ENCODE results near the gene ALOXE3. TPM values are rescaled to one million over a fixed set of nuclear protein-coding genes. Genes with fewer than 3 reads are reported as not detected.

ALOXE3 gene
- 1 to 10 TPM in 1 of 4 donors, under 1 TPM in 1, not detected in 2; 0.13 to 1.6 TPM for polyA plus RNA-seq
- long read RNA-seq, donor 1 = 0 reads
- long read RNA-seq, donor 2 = 0 reads
- long read RNA-seq, donor 3 = 0 reads
- long read RNA-seq, donor 4 = 0 reads
- long read RNA-seq, donor 5 = 0 reads
- long read RNA-seq, donor 6 = 0 reads
- long read RNA-seq, donor 7 = 0 reads
- long read RNA-seq, donor 8 = 0 reads
- long read RNA-seq, donor 9 = 0 reads
- long read RNA-seq, donor 10 = 0 reads

- FAIRE-seq = no peak
- 1 to 2% (median 2%) methylated on average over 29 to 33 of the region's 33 CpGs for WGBS, 3 donors
- H3K27me3 ChIP-seq (ENCODE audit: control insufficient read depth in 3 of 3, insufficient read depth in 3 of 3, low read length in 3 of 3) = peaks cover 4 to 75% (median 21%) of the 10 kb centered on the region in 3 donors
- no peaks in the 10 kb centered on the region for H3K36me3 ChIP-seq (ENCODE audit: control insufficient read depth in 3 of 3, insufficient read depth in 2 of 3, low read depth in 1 of 3, low read length in 3 of 3)
- peak within 1 kb of the TSS in 2 of 3 donors; percentile 36 to 76 for H3K4me3 ChIP-seq (ENCODE audit: low read depth in 1 of 3, low read length in 3 of 3)
- peak within 1 kb of the TSS; percentile 51 to 88 (median 67) for H3K27ac ChIP-seq (ENCODE audit: low read depth in 1 of 3, low read length in 2 of 3)
- no peaks in the 10 kb centered on the region for H3K9me3 ChIP-seq (ENCODE audit: control insufficient read depth in 2 of 2, insufficient read depth in 1 of 2, low read depth in 1 of 2, low read length in 1 of 2)
- peaks cover 12 to 48% (median 12%) of the 10 kb centered on the region in 3 donors for H3K4me1 ChIP-seq (ENCODE audit: control insufficient read depth in 3 of 3, insufficient read depth in 2 of 3, low read depth in 1 of 3, low read length in 2 of 3)
- DNase-seq = peak; percentile 86
Observed at GRCh38 chr17:8117980-8118768, at the start of gene ALOXE3. ALOXE3 (minus strand) TSS chr17:8118514; CDS start chr17:8117990, 524 bp downstream.

DNA sequence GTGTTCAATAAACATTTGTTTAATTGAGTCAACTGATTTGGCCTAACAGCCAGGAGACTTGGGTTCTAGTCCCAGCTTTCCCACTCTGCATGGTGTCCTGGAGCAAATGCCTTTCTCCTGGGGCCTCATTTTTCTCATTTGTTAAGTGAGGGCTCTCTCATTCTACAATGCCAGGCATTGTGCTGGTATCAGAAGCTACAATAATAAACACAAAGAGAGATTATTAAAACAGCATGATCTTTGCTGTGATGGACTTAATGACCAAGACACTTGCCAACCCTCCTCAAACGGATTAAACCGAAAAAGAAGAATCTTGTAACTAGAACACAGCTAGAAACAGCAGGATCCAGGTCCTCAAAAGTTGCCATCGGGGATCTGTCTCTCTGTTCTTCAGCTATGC is 49.2 kb upstream of the ALOXE3 start:
- Histone ChIP-seq H3K9me3 (ENCODE audit: control insufficient read depth in 2 of 2, insufficient read depth in 1 of 2, low read depth in 1 of 2, low read length in 1 of 2) (no peaks in the 10 kb centered on the region), H3K36me3 (ENCODE audit: control insufficient read depth in 3 of 3, insufficient read depth in 2 of 3, low read depth in 1 of 3, low read length in 3 of 3) (no peaks in the 10 kb centered on the region), H3K27me3 (ENCODE audit: control insufficient read depth in 3 of 3, insufficient read depth in 3 of 3, low read length in 3 of 3) (no peaks in the 10 kb centered on the region), H3K27ac (ENCODE audit: low read depth in 1 of 3, low read length in 2 of 3) (no peak overlapping the region), H3K4me1 (ENCODE audit: control insufficient read depth in 3 of 3, insufficient read depth in 2 of 3, low read depth in 1 of 3, low read length in 2 of 3) (peaks cover 3 to 19% (median 10%) of the 10 kb centered on the region in 3 donors), H3K4me3 (ENCODE audit: low read depth in 1 of 3, low read length in 3 of 3) (no peak overlapping the region)
- FAIRE-seq (no peak), DNase-seq (no peak)
- WGBS, 3 donors = 71 to 84% (median 79%) methylated on average over 3 of the region's 3 CpGs

GRCh38 chr17:8166731-8167130 is 48.4 kb upstream of the ALOXE3 start:
- Histone ChIP-seq H3K27me3 (ENCODE audit: control insufficient read depth in 3 of 3, insufficient read depth in 3 of 3, low read length in 3 of 3) (no peaks in the 10 kb centered on the region), H3K4me3 (ENCODE audit: low read depth in 1 of 3, low read length in 3 of 3) (no peak overlapping the region), H3K36me3 (ENCODE audit: control insufficient read depth in 3 of 3, insufficient read depth in 2 of 3, low read depth in 1 of 3, low read length in 3 of 3) (peaks cover 0 to 6% (median 0%) of the 10 kb centered on the region in 3 donors), H3K27ac (ENCODE audit: low read depth in 1 of 3, low read length in 2 of 3) (no peak overlapping the region), H3K4me1 (ENCODE audit: control insufficient read depth in 3 of 3, insufficient read depth in 2 of 3, low read depth in 1 of 3, low read length in 2 of 3) (peaks cover 3 to 22% (median 11%) of the 10 kb centered on the region in 3 donors), H3K9me3 (ENCODE audit: control insufficient read depth in 2 of 2, insufficient read depth in 1 of 2, low read depth in 1 of 2, low read length in 1 of 2) (no peaks in the 10 kb centered on the region)
- no peak for DNase-seq
- WGBS, 3 donors = 94 to 95% (median 94%) methylated on average over 6 of the region's 6 CpGs
- no peak for FAIRE-seq

DNA sequence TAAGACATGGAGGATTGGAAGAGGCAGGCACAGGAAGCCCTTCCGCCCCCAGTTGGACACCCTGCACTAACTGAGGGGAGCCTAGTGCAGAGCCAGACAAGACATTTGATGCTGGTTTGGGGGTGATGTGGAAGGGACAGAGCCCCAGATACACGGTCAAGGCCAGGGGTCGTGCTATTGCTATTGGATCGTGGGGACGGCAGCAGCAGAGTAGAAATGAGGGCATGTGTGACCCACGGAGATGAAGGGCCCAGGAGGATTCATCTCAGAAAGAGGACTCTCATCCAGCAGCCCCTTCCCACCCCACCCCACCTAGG is 46.5 kb upstream of the ALOXE3 start:
- Histone ChIP-seq H3K9me3 (ENCODE audit: control insufficient read depth in 2 of 2, insufficient read depth in 1 of 2, low read depth in 1 of 2, low read length in 1 of 2) (no peaks in the 10 kb centered on the region), H3K36me3 (ENCODE audit: control insufficient read depth in 3 of 3, insufficient read depth in 2 of 3, low read depth in 1 of 3, low read length in 3 of 3) (peaks cover 0 to 23% (median 2%) of the 10 kb centered on the region in 3 donors), H3K27ac (ENCODE audit: low read depth in 1 of 3, low read length in 2 of 3) (peak overlapping the region in 2 of 3 donors; percentile 93 to 94), H3K27me3 (ENCODE audit: control insufficient read depth in 3 of 3, insufficient read depth in 3 of 3, low read length in 3 of 3) (no peaks in the 10 kb centered on the region), H3K4me1 (ENCODE audit: control insufficient read depth in 3 of 3, insufficient read depth in 2 of 3, low read depth in 1 of 3, low read length in 2 of 3) (peaks cover 6 to 37% (median 15%) of the 10 kb centered on the region in 3 donors), H3K4me3 (ENCODE audit: low read depth in 1 of 3, low read length in 3 of 3) (no peak overlapping the region)
- no peak for DNase-seq
- no peak for FAIRE-seq
- 66 to 79% (median 74%) methylated on average over 6 of the region's 6 CpGs for WGBS, 3 donors

GRCh38 chr17:8163978-8164814 is 45.9 kb upstream of the ALOXE3 start:
- H3K4me3 ChIP-seq (ENCODE audit: low read depth in 1 of 3, low read length in 3 of 3) = no peak overlapping the region
- no peaks in the 10 kb centered on the region for H3K9me3 ChIP-seq (ENCODE audit: control insufficient read depth in 2 of 2, insufficient read depth in 1 of 2, low read depth in 1 of 2, low read length in 1 of 2)
- peaks cover 0 to 29% (median 4%) of the 10 kb centered on the region in 3 donors for H3K36me3 ChIP-seq (ENCODE audit: control insufficient read depth in 3 of 3, insufficient read depth in 2 of 3, low read depth in 1 of 3, low read length in 3 of 3)
- 10 to 26% (median 20%) methylated on average over 13 of the region's 13 CpGs for WGBS, 3 donors
- FAIRE-seq (no peak), DNase-seq (peak; percentile 69 to 81)
- H3K4me1 ChIP-seq (ENCODE audit: control insufficient read depth in 3 of 3, insufficient read depth in 2 of 3, low read depth in 1 of 3, low read length in 2 of 3) = peaks cover 6 to 40% (median 15%) of the 10 kb centered on the region in 3 donors
- H3K27ac ChIP-seq (ENCODE audit: low read depth in 1 of 3, low read length in 2 of 3) = peak overlapping the region; percentile 49 to 94 (median 93)
- H3K27me3 ChIP-seq (ENCODE audit: control insufficient read depth in 3 of 3, insufficient read depth in 3 of 3, low read length in 3 of 3) = no peaks in the 10 kb centered on the region

- 9 to 36% (median 16%) methylated on average over 18 to 55 of the region's 55 CpGs for WGBS, 3 donors
- no peaks in the 10 kb centered on the region for H3K9me3 ChIP-seq (ENCODE audit: control insufficient read depth in 2 of 2, insufficient read depth in 1 of 2, low read depth in 1 of 2, low read length in 1 of 2)
- no peak for FAIRE-seq
- H3K4me3 ChIP-seq (ENCODE audit: low read depth in 1 of 3, low read length in 3 of 3) = peak overlapping the region; percentile 89 to 97 (median 93)
- peaks cover 6 to 45% (median 15%) of the 10 kb centered on the region in 3 donors for H3K4me1 ChIP-seq (ENCODE audit: control insufficient read depth in 3 of 3, insufficient read depth in 2 of 3, low read depth in 1 of 3, low read length in 2 of 3)
- peak in 1 of 2 donors; percentile 67 for DNase-seq
- H3K36me3 ChIP-seq (ENCODE audit: control insufficient read depth in 3 of 3, insufficient read depth in 2 of 3, low read depth in 1 of 3, low read length in 3 of 3) = peaks cover 0 to 33% (median 4%) of the 10 kb centered on the region in 3 donors
- peak overlapping the region; percentile 76 to 97 (median 93) for H3K27ac ChIP-seq (ENCODE audit: low read depth in 1 of 3, low read length in 2 of 3)
- H3K27me3 ChIP-seq (ENCODE audit: control insufficient read depth in 3 of 3, insufficient read depth in 3 of 3, low read length in 3 of 3) = no peaks in the 10 kb centered on the region
Observed at GRCh38 chr17:8162997-8163977, 45.0 kb upstream of the ALOXE3 start.

- 0 to 1% (median 0%) methylated on average over 27 to 75 of the region's 75 CpGs for WGBS, 3 donors
- Histone ChIP-seq H3K4me1 (ENCODE audit: control insufficient read depth in 3 of 3, insufficient read depth in 2 of 3, low read depth in 1 of 3, low read length in 2 of 3) (peaks cover 6 to 45% (median 15%) of the 10 kb centered on the region in 3 donors), H3K4me3 (ENCODE audit: low read depth in 1 of 3, low read length in 3 of 3) (peak within 1 kb of the TSS; percentile 89 to 97 (median 93)), H3K27ac (ENCODE audit: low read depth in 1 of 3, low read length in 2 of 3) (peak within 1 kb of the TSS; percentile 93 to 97 (median 95)), H3K9me3 (ENCODE audit: control insufficient read depth in 2 of 2, insufficient read depth in 1 of 2, low read depth in 1 of 2, low read length in 1 of 2) (no peaks in the 10 kb centered on the region), H3K27me3 (ENCODE audit: control insufficient read depth in 3 of 3, insufficient read depth in 3 of 3, low read length in 3 of 3) (no peaks in the 10 kb centered on the region), H3K36me3 (ENCODE audit: control insufficient read depth in 3 of 3, insufficient read depth in 2 of 3, low read depth in 1 of 3, low read length in 3 of 3) (peaks cover 0 to 40% (median 4%) of the 10 kb centered on the region in 3 donors)
- no peak for FAIRE-seq
- DNase-seq = peak; percentile 58 to 90
Observed at GRCh38 chr17:8162233-8162996, 44.1 kb upstream of the ALOXE3 start, which contains the start of gene VAMP2. VAMP2 (minus strand) TSS chr17:8162948; CDS start chr17:8162879, 69 bp downstream.
